ENCODE measurements around the gene FLT3.

The FLT3 gene

DNA sequence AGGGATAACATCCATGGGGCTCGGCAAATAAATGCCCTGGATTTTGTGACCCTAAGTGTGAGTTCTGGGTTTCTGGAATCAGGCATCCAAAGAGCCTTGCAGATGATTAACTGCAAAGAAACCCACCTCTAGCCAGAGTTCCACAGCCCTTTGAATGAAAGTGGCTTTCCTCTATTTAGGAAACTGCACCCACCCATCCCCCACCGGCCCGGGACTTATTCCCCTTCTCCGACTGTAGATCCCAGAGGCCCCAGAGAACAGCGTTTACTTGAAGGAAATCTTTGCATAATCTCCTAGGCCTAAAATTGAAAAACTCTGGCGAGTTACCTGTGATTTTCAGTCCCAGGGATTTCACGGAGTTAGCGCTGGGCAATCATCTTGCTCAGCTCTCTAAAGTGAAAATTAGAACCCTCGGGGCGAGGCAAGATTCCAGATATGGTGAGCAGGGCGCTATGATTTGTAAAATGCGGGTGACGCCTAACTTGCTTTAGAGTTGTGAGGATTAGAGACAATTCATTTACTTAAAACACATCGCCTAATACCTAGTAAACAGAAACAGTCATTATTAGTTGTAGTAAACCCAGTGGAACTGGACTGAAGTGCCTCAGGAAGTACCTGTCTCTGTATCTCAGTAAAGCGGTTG is 121.3 kb downstream of the FLT3 start:
- H3K4me3 ChIP-seq (ENCODE audit: severe bottlenecking), result no peak overlapping the region
- H3K27ac ChIP-seq (ENCODE audit: poor library complexity, severe bottlenecking), result no peak overlapping the region
- no peaks in the 10 kb centered on the region for H3K4me1 ChIP-seq (ENCODE audit: insufficient read depth, poor library complexity, severe bottlenecking)
- H3K36me3 ChIP-seq (ENCODE audit: low read depth), result no peaks in the 10 kb centered on the region
- DNase-seq (ENCODE audit: low spot score) (no peak), ATAC-seq (ENCODE audit: low read depth) (no peak)
- no peaks in the 10 kb centered on the region for H3K9me3 ChIP-seq (ENCODE audit: severe bottlenecking)
- H3K27me3 ChIP-seq (ENCODE audit: insufficient read depth, poor library complexity, severe bottlenecking), result peaks cover 100% of the 10 kb centered on the region
- TF ChIP-seq, protein P1, sequence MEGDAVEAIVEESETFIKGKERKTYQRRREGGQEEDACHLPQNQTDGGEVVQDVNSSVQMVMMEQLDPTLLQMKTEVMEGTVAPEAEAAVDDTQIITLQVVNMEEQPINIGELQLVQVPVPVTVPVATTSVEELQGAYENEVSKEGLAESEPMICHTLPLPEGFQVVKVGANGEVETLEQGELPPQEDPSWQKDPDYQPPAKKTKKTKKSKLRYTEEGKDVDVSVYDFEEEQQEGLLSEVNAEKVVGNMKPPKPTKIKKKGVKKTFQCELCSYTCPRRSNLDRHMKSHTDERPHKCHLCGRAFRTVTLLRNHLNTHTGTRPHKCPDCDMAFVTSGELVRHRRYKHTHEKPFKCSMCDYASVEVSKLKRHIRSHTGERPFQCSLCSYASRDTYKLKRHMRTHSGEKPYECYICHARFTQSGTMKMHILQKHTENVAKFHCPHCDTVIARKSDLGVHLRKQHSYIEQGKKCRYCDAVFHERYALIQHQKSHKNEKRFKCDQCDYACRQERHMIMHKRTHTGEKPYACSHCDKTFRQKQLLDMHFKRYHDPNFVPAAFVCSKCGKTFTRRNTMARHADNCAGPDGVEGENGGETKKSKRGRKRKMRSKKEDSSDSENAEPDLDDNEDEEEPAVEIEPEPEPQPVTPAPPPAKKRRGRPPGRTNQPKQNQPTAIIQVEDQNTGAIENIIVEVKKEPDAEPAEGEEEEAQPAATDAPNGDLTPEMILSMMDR (IDR thresholded peaks at IDR 0.05; ENCODE audit: poor library complexity, severe bottlenecking), result no peak

DNA sequence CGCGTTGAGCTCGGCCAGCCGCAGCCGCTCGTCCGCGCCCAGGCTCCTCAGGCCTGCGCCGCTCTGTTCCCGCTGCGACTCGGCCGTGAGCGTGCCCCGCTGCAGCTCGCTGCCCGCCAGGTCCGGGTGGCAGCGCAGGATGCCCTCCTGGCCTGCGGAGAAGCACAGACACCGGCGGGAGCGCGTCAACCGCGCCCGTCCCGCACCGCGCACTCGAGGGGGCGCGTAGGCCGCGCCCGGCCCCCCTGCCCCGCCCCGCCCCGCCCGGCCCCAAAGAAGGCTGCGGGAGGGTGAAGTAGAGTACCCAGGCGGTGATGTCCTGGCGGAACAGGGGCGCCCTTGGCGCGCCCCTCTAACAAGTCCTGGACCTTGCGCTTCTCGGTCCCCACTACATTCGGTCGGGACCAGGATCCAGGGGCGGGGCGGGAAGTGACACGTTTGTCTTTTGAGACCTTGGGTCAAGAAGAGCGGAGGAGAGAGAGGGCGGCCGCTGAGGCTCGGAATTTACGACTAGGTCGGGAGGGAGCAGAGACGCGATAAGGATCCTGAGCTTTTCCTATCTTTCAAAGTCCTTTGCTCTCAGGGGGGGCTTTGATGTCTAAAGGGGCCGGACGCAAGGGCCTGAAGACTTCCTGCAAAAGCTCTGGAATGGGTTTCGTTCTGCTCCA is 121.9 kb downstream of the FLT3 start:
- no peaks in the 10 kb centered on the region for H3K9me3 ChIP-seq (ENCODE audit: severe bottlenecking)
- H3K36me3 ChIP-seq (ENCODE audit: low read depth), result no peaks in the 10 kb centered on the region
- TF ChIP-seq, protein P1 (IDR thresholded peaks at IDR 0.05; ENCODE audit: poor library complexity, severe bottlenecking), result no peak
- no peak overlapping the region for H3K27ac ChIP-seq (ENCODE audit: poor library complexity, severe bottlenecking)
- H3K27me3 ChIP-seq (ENCODE audit: insufficient read depth, poor library complexity, severe bottlenecking), result peaks cover 100% of the 10 kb centered on the region
- H3K4me1 ChIP-seq (ENCODE audit: insufficient read depth, poor library complexity, severe bottlenecking), result no peaks in the 10 kb centered on the region
- ATAC-seq (ENCODE audit: low read depth) (no peak; the same call in 2 of the 3 replicates), DNase-seq (ENCODE audit: low spot score) (no peak)
- H3K4me3 ChIP-seq (ENCODE audit: severe bottlenecking), result no peak overlapping the region

DNA sequence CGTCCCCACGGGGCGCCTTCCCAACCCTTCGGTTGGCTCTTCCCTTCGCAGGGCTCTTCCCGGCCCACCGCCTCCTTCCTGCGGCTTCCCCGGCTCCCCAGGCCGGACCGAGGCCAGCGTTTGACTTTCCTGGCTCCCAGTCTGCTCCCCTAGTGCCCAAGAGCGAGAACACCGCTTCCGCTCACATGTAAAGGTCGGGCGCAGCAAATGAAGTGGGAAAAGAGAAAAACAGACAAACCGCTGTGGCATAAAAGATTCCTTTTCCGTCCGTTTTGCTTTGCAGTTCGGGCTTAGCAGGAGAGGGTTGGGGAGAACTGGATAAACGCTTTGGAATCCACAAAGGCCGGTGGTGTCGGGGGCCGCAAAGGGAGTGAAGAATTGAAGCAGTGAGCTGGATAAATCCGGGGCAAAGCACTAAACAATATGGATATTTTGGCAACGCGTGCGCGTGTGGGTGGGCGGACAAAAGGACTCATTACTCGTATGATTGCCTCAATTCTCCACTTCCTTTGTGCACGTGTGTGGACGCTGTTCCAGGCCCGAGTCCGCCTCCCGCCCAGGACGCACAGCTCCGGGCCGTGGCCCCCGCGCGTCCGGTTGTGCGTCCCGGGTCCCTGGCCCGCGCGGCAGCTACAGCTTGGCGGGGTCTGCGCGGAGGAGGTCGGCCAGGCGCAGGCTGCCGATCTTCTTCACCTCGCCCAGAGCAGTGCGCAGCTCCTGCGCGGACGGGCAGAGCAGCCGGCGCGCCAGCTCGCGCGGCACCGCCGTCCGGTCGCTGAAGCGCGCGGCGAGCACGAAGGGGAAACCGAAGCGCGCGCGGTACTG is 122.7 kb downstream of the FLT3 start:
- H3K4me1 ChIP-seq (ENCODE audit: insufficient read depth, poor library complexity, severe bottlenecking), result no peaks in the 10 kb centered on the region
- H3K4me3 ChIP-seq (ENCODE audit: severe bottlenecking), result no peak overlapping the region
- TF ChIP-seq, protein P1 (IDR thresholded peaks at IDR 0.05; ENCODE audit: poor library complexity, severe bottlenecking), result no peak
- H3K9me3 ChIP-seq (ENCODE audit: severe bottlenecking), result no peaks in the 10 kb centered on the region
- no peak overlapping the region for H3K27ac ChIP-seq (ENCODE audit: poor library complexity, severe bottlenecking)
- ATAC-seq (ENCODE audit: low read depth) (0 out of 3 replicates have a peak, but pooled peaks have one; percentile 29), DNase-seq (ENCODE audit: low spot score) (no peak)
- H3K27me3 ChIP-seq (ENCODE audit: insufficient read depth, poor library complexity, severe bottlenecking), result peaks cover 98% of the 10 kb centered on the region
- no peaks in the 10 kb centered on the region for H3K36me3 ChIP-seq (ENCODE audit: low read depth)

DNA sequence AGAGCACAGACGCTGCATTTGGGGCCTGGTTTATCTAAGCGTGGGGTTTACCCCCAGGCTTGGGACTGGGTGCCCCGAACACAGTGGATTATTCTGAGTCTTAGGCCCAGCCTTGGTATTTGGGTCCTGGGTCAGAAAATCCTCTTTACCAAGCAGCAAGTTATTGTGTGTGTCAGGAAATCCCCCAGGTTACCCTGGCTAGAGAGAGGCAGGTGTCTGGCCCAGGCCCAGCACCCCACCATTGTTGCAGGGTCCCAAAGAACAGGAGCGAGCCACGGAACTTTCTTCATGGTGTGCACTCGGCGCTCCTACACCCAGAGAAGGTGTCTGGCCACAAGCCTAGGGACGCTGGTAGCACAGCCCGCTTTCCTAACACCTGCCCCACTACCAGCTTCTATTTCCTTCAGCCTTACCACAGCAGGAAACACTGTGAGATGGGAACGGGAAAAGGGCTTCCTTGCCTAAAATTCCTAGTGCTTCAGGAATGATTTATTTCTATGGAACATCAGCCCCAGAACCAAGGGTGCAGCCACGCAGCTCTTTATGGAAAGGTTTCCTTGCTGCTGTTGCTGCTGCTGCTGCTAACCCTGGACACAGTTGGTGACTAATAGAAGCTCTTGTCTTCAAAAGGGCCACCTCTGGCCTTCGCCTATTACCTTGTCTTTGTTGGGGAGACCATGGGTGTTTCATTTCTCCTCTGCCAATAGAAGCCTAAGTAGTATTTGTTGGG is 123.8 kb downstream of the FLT3 start:
- peaks cover 96% of the 10 kb centered on the region for H3K27me3 ChIP-seq (ENCODE audit: insufficient read depth, poor library complexity, severe bottlenecking)
- no peaks in the 10 kb centered on the region for H3K4me1 ChIP-seq (ENCODE audit: insufficient read depth, poor library complexity, severe bottlenecking)
- DNase-seq (ENCODE audit: low spot score), result no peak
- H3K4me3 ChIP-seq (ENCODE audit: severe bottlenecking), result no peak overlapping the region
- no peak overlapping the region for H3K27ac ChIP-seq (ENCODE audit: poor library complexity, severe bottlenecking)
- ATAC-seq (ENCODE audit: low read depth), result no peak
- H3K36me3 ChIP-seq (ENCODE audit: low read depth), result no peaks in the 10 kb centered on the region
- no peaks in the 10 kb centered on the region for H3K9me3 ChIP-seq (ENCODE audit: severe bottlenecking)
- TF ChIP-seq, protein P1 (IDR thresholded peaks at IDR 0.05; ENCODE audit: poor library complexity, severe bottlenecking), result no peak

Measured in RWPE2 (cell line).